ENCODE results near the gene AGL. TPM values are rescaled to one million over a fixed set of nuclear protein-coding genes. Genes with fewer than 3 reads are reported as not detected.

AGL gene
- total and polyA plus RNA-seq, 2 of the 8 experiments (the other 6 are each of a cell fraction or from before 2014, with no cell fraction given): 2.7 to 19.2 TPM

DNA sequence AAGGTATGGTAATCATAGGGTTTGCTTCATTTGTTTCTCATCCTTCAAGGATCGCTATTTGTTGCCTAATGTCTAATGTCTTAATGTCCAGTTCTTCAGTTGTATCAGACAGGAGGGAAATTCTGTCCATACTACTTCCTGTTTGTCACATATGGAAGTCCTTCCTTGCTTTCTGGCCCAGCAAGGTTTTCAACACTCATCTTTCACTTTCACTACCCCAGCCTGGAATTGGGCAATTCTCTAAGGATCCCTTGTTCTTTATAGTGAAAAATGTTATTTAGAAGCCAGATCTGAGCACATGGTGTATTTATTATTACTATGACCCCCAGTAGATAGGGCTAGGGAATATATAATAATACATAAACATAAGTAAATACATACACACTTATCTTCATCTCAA, 69.1 kb downstream of the AGL start:
- Histone ChIP-seq H4K20me1 (replicated peaks in 1 of 2; ENCODE audit: control insufficient read depth in 1 of 2, insufficient read depth in 2 of 2, low read length in 2 of 2) (no peaks in the 10 kb centered on the region), H3K4me1 (replicated peaks in 1 of 4; ENCODE audit: control insufficient read depth in 3 of 4, insufficient read depth in 4 of 4, low read length in 3 of 4) (no peaks in the 10 kb centered on the region), H4K91ac (replicated peaks; ENCODE audit: insufficient read length, low read length) (no peak overlapping the region), H3K18ac (ENCODE audit: extremely low read depth, low read length) (no peak overlapping the region), H2BK12ac (ENCODE audit: low read depth, low read length) (no peak overlapping the region), H3K79me2 (ENCODE audit: control insufficient read depth in 1 of 2, insufficient read depth in 2 of 2, low read length in 2 of 2) (no peaks in the 10 kb centered on the region), H2AFZ (ENCODE audit: low read length) (no peak overlapping the region), H2BK120ac (replicated peaks; ENCODE audit: low read depth, low read length) (no peak overlapping the region), H2BK20ac (ENCODE audit: low read length) (no peak overlapping the region), H3K14ac (ENCODE audit: insufficient read length) (no peak overlapping the region), H3K4me3 (ENCODE audit: extremely low read depth in 1 of 4, insufficient read depth in 2 of 4, low read depth in 3 of 4, low read length in 4 of 4) (no peak overlapping the region), H3K4ac (replicated peaks; ENCODE audit: insufficient read length, low read depth, low read length) (no peak overlapping the region), H4K5ac (ENCODE audit: insufficient read length, low read depth, low read length) (no peak overlapping the region), H3K9ac (replicated peaks in 1 of 4; ENCODE audit: extremely low read depth in 1 of 4, low read depth in 3 of 4, low read length in 3 of 4) (no peak overlapping the region), H3K27ac (ENCODE audit: low read depth, low read length) (no peak overlapping the region), H3K4me2 (ENCODE audit: insufficient read depth in 1 of 2, low read depth in 2 of 2, low read length in 2 of 2) (no peak overlapping the region), H3K79me1 (ENCODE audit: low read depth, low read length) (no peaks in the 10 kb centered on the region), H3K56ac (replicated peaks; ENCODE audit: insufficient read length, low read depth, low read length) (no peak overlapping the region), H3K23me2 (ENCODE audit: low read depth, low read length) (no peaks in the 10 kb centered on the region), H3K9me3 (ENCODE audit: insufficient read depth in 2 of 2, low read depth in 1 of 2, low read length in 1 of 2) (no peaks in the 10 kb centered on the region), H4K8ac (ENCODE audit: extremely low read depth, insufficient read depth, low read length) (no peak overlapping the region), H3K23ac (ENCODE audit: insufficient read length) (no peak overlapping the region), H2AK5ac (ENCODE audit: low read depth, low read length) (no peak overlapping the region), H2BK5ac (ENCODE audit: low read depth, low read length) (no peak overlapping the region), H3K36me3 (ENCODE audit: control insufficient read depth in 2 of 4, insufficient read depth in 4 of 4, low read length in 3 of 4) (peaks cover 0 to 3% (median 1%) of the 10 kb centered on the region in 4 experiments; a peak in 1 of 8 replicates), H3K27me3 (replicated peaks in 1 of 4; ENCODE audit: control insufficient read depth in 3 of 4, extremely low read depth in 1 of 4, insufficient read depth in 3 of 4, low read length in 3 of 4) (no peaks in the 10 kb centered on the region), H2BK15ac (ENCODE audit: low read length) (no peak overlapping the region)
- FAIRE-seq (no peak), DNase-seq (ENCODE audit: low read depth in 1 of 2, low spot score in 2 of 2) (no peak)
- POLR2A ChIA-PET (ENCODE audit: partially characterized antibody): no interaction called here
- CTCF ChIA-PET (ENCODE audit: partially characterized antibody): interaction anchor here (1.1 kb wide), 1 partner anchor 72 kb away, joined by 3 read pairs; no protein-coding TSS in a partner anchor
- 82% methylated on average over 1 of the region's 1 CpG; no CpG with 5 or more reads in 1 of the 2 experiments for WGBS, 2 experiments (ENCODE audit: extremely low coverage in 1 of 2, insufficient coverage in 1 of 2, insufficient read length in 1 of 2, insufficient replicate concordance in 2 of 2, low coverage in 1 of 2, low lambda C conversion rate in 2 of 2, missing lambda C conversion rate in 1 of 2)
- TF ChIP-seq EGR1 (IDR thresholded peaks at IDR 0.05; ENCODE audit: borderline replicate concordance, low read depth, low read length) (no peak), EZH2 (IDR thresholded peaks at IDR 0.05; ENCODE audit: low read depth, low read length, severe bottlenecking) (no peak), JUND (IDR thresholded peaks at IDR 0.05; ENCODE audit: low read length) (no peak), GABPA (IDR thresholded peaks at IDR 0.05; ENCODE audit: borderline replicate concordance, insufficient read depth, low read length) (no peak), HDAC6 (IDR thresholded peaks at IDR 0.05; ENCODE audit: low read depth, low read length) (no peak), RAD21 (IDR thresholded peaks at IDR 0.05 in 1 of 2, conservative IDR thresholded peaks at IDR 0.05 in 1 of 2; ENCODE audit: low read depth in 2 of 2, low read length in 2 of 2) (no peak), SIX5 (IDR thresholded peaks at IDR 0.05; ENCODE audit: low read depth, low read length) (no peak), SP1 (IDR thresholded peaks at IDR 0.05; ENCODE audit: low read depth, low read length) (no peak), RBBP5 (IDR thresholded peaks at IDR 0.05; ENCODE audit: borderline replicate concordance, low read depth, low read length) (no peak), KDM5A (IDR thresholded peaks at IDR 0.05; ENCODE audit: low read length) (no peak), SP2 (IDR thresholded peaks at IDR 0.05; ENCODE audit: low read length) (no peak), FOSL1 (IDR thresholded peaks at IDR 0.05; ENCODE audit: insufficient read depth, low read depth, low read length) (no peak), CBX5 (IDR thresholded peaks at IDR 0.05; ENCODE audit: low read depth, low read length) (no peak)
